Stimulated activated CD8-positive, alpha-beta memory T cell treated with anti-CD3 and anti-CD28 coated beads, Interleukin-12 subunit alpha, Interleukin-12 subunit beta, amount 100 ng/mL, for 24 hours (primary cell): ENCODE results near the gene FAM168A.

Experiments used
- DNase-seq: peaks from one replicate; pipeline ENCODE4 v3.0.0-alpha.2; 2020; ENCODE audit errors: extremely low read depth

Gene FAM168A

GRCh38 chr11:73556966-73557365 lies 40.9 kb downstream of the FAM168A start:
- DNase-seq = no peak

- no peak for DNase-seq
Observed at GRCh38 chr11:73555615-73556014, 42.3 kb downstream of the FAM168A start.

GRCh38 chr11:73554671-73555320 lies 43.1 kb downstream of the FAM168A start:
- no peak for DNase-seq

- no peak for DNase-seq
Observed at GRCh38 chr11:73553266-73553665, 44.6 kb downstream of the FAM168A start.

- DNase-seq = no peak
Observed at GRCh38 chr11:73551677-73552076, 46.2 kb downstream of the FAM168A start.

GRCh38 chr11:73549376-73549775 lies 48.5 kb downstream of the FAM168A start:
- DNase-seq = no peak

- no peak for DNase-seq
Observed at GRCh38 chr11:73547706-73548595, 50.0 kb downstream of the FAM168A start.

GRCh38 chr11:73542175-73542574 lies 55.7 kb downstream of the FAM168A start:
- DNase-seq = no peak

GRCh38 chr11:73539506-73540084 lies 58.3 kb downstream of the FAM168A start:
- no peak for DNase-seq

- no peak for DNase-seq
Observed at GRCh38 chr11:73538381-73538872, 59.5 kb downstream of the FAM168A start.

GRCh38 chr11:73537969-73538368 lies 59.9 kb downstream of the FAM168A start:
- DNase-seq = no peak

GRCh38 chr11:73536961-73537360 lies 61.0 kb downstream of the FAM168A start:
- DNase-seq = no peak

- DNase-seq = no peak
Observed at GRCh38 chr11:73532310-73532709, 65.6 kb downstream of the FAM168A start.

GRCh38 chr11:73531386-73531785 lies 66.5 kb downstream of the FAM168A start:
- DNase-seq = no peak

- no peak for DNase-seq
Observed at GRCh38 chr11:73530109-73530508, 67.8 kb downstream of the FAM168A start.

GRCh38 chr11:73529204-73529530 lies 68.7 kb downstream of the FAM168A start:
- no peak for DNase-seq

GRCh38 chr11:73528483-73529203 lies 69.3 kb downstream of the FAM168A start:
- no peak for DNase-seq

GRCh38 chr11:73528013-73528412 lies 69.9 kb downstream of the FAM168A start:
- no peak for DNase-seq

- no peak for DNase-seq
Observed at GRCh38 chr11:73525611-73526010, 72.3 kb downstream of the FAM168A start.

- no peak for DNase-seq
Observed at GRCh38 chr11:73524774-73525173, 73.1 kb downstream of the FAM168A start.

- no peak for DNase-seq
Observed at GRCh38 chr11:73521621-73522020, 76.3 kb downstream of the FAM168A start.
